ENCODE results near the gene UROS. TPM values are rescaled to one million over a fixed set of nuclear protein-coding genes. Genes with fewer than 3 reads are reported as not detected.

The UROS gene
- total RNA-seq, 4 donors from 2014 or later = 24.6 to 39.3 (median 32.4) TPM

DNA sequence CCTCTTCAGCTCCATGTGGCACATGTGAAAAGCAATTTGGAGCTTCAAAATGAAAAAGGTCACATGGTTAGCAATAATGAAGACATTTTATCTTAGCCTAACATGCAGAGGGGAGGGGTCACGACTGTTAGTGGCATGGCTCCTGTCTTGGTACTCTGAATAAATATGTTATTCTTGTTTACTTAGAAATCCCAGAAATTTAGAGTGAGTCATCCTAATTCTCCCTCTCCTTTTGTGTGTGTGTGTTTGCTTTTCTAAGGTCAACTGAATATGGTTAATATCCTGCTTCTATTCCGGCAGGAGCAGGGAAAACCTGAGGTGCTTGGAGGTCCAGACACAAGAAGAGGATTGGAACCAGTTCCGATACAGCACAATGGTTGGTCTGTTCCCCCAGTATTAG is 17.9 kb upstream of the UROS start:
- WGBS, 2 donors (ENCODE audit: low coverage in 1 of 2) = 89% methylated on average over 3 of the region's 3 CpGs
- no peaks in the 10 kb centered on the region for H3K4me1 ChIP-seq
- no peak for DNase-seq
- H3K27ac ChIP-seq = no peak overlapping the region
- no peaks in the 10 kb centered on the region for H3K9me3 ChIP-seq
- intact Hi-C loops (cut with DNase I; ENCODE audit: low total_unique reads) = no loop called here
- no peaks in the 10 kb centered on the region for H3K27me3 ChIP-seq
- H3K36me3 ChIP-seq = peaks cover 0 to 55% (median 18%) of the 10 kb centered on the region in 4 donors
- H3K4me3 ChIP-seq = no peak overlapping the region
- TF ChIP-seq CTCF (IDR thresholded peaks at IDR 0.05) (no peak), EP300 (IDR thresholded peaks at IDR 0.05; ENCODE audit: low read depth) (no peak), POLR2A (IDR thresholded peaks at IDR 0.05) (no peak)
- in situ Hi-C loops (cut with MboI; ENCODE audit: low pct_ligation_motif_present in 1 of 4, low pct_unique_long_range_greater_than_20kb in 1 of 4, low sequenced_read_pairs in 3 of 4) = no loop called here

DNA sequence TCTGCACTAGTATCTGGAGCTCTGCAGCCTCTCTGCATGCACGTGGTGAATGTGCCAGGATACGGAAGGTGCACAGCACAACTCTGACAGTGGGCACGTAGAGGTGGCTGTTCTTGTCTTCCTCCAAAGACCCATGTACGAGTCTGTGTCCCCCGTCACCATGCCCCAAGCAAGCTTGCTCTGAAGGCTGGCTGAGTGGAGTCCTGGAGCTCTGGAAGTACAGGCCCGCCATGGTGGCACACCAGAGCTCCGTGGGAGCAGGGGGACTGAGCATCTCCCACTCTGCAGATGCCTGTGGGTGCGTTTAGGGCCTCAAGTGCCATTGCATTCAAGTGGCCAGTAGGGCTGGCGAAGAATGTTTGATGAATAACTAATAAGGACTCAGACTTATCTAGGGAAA is 17.3 kb upstream of the UROS start:
- in situ Hi-C loops (cut with MboI; ENCODE audit: low pct_ligation_motif_present in 1 of 4, low pct_unique_long_range_greater_than_20kb in 1 of 4, low sequenced_read_pairs in 3 of 4) = no loop called here
- H3K27ac ChIP-seq = no peak overlapping the region
- H3K36me3 ChIP-seq = peaks cover 0 to 60% (median 18%) of the 10 kb centered on the region in 4 donors
- H3K4me1 ChIP-seq = no peaks in the 10 kb centered on the region
- no peak overlapping the region for H3K4me3 ChIP-seq
- TF ChIP-seq POLR2A (IDR thresholded peaks at IDR 0.05) (no peak), EP300 (IDR thresholded peaks at IDR 0.05; ENCODE audit: low read depth) (no peak)
- WGBS, 2 donors (ENCODE audit: low coverage in 1 of 2) = 97% methylated on average over 9 of the region's 9 CpGs; no CpG with 5 or more reads in 1 of the 2 donors
- intact Hi-C loops (cut with DNase I; ENCODE audit: low total_unique reads) = no loop called here
- H3K9me3 ChIP-seq = no peaks in the 10 kb centered on the region
- DNase-seq = no peak
- H3K27me3 ChIP-seq = no peaks in the 10 kb centered on the region

DNA sequence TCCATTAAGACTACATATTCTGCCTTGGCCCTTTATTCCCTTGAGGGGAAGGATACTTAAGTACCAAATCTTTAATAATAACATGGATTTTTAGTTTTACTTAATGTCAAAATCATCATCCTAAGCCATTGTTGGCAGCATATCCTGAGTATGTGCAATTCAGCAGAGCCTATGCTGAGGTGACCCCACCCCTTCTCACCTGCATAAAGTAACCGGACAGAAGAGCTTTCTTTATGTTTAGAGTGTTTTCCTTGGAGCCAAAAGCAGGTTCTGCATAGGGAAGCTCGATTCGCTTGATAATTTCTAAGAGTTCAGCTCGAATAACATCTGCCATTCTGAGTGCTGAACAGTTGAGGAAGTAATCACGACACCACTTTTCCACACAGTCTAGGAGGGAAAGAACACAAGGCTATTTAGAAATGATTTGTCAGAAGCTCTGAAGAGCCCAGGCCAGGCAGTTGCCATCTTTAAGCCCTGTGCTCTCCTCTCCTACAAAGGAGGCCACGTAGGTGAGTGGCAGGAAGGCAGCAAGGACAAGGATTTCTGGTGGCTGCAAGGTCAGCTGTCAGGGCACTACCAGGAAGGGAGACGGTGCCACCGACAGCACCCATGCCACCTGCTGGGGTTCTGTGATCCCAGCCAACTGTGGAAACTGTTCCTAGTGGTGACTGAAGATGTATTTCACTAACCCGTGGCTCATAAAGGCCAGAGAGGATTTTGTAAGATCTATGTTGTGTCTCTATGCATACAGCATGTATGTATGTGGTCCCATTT is 15.9 kb upstream of the UROS start:
- TF ChIP-seq POLR2A (IDR thresholded peaks at IDR 0.05) (no peak), CTCF (IDR thresholded peaks at IDR 0.05) (no peak), POLR2AphosphoS5 (IDR thresholded peaks at IDR 0.05) (no peak), EP300 (IDR thresholded peaks at IDR 0.05; ENCODE audit: low read depth) (no peak)
- Histone ChIP-seq H3K36me3 (peaks cover 0 to 61% (median 21%) of the 10 kb centered on the region in 4 donors), H3K9me3 (no peaks in the 10 kb centered on the region), H3K4me1 (no peaks in the 10 kb centered on the region), H3K27me3 (no peaks in the 10 kb centered on the region), H3K27ac (no peak overlapping the region), H3K4me3 (no peak overlapping the region)
- WGBS, 2 donors (ENCODE audit: low coverage in 1 of 2) = 84 to 94% methylated on average over 2 to 9 of the region's 9 CpGs
- no peak for DNase-seq
- in situ Hi-C loops (cut with MboI; ENCODE audit: low pct_ligation_motif_present in 1 of 4, low pct_unique_long_range_greater_than_20kb in 1 of 4, low sequenced_read_pairs in 3 of 4) (no loop called here), intact Hi-C loops (cut with DNase I; ENCODE audit: low total_unique reads) (no loop called here)

GRCh38 chr10:125836746-125837145 is 13.7 kb upstream of the UROS start:
- Histone ChIP-seq H3K27ac (no peak overlapping the region), H3K27me3 (no peaks in the 10 kb centered on the region), H3K4me1 (no peaks in the 10 kb centered on the region), H3K9me3 (no peaks in the 10 kb centered on the region), H3K4me3 (no peak overlapping the region), H3K36me3 (peaks cover 0 to 69% (median 30%) of the 10 kb centered on the region in 4 donors)
- no peak for DNase-seq
- intact Hi-C loops (cut with DNase I; ENCODE audit: low total_unique reads) = no loop called here
- TF ChIP-seq CTCF (IDR thresholded peaks at IDR 0.05) (no peak), POLR2A (IDR thresholded peaks at IDR 0.05) (no peak), POLR2AphosphoS5 (IDR thresholded peaks at IDR 0.05) (no peak), EP300 (IDR thresholded peaks at IDR 0.05; ENCODE audit: low read depth) (no peak)
- WGBS, 2 donors (ENCODE audit: low coverage in 1 of 2) = 71 to 83% methylated on average over 1 to 2 of the region's 2 CpGs
- in situ Hi-C loops (cut with MboI; ENCODE audit: low pct_ligation_motif_present in 1 of 4, low pct_unique_long_range_greater_than_20kb in 1 of 4, low sequenced_read_pairs in 3 of 4) = no loop called here

Measured in transverse colon (tissue), 4 donors.